ENCODE data around the gene RFXAP.

The RFXAP gene

GRCh38 chr13:36818804-36819738, at the start of gene RFXAP:
RFXAP (plus strand) TSS chr13:36819222; CDS start chr13:36819358, 136 bp downstream.
- TF ChIP-seq CTCF (IDR thresholded peaks at IDR 0.05; ENCODE audit: low read depth, low read length, missing control alignments): no peak
- peak; percentile 70 for DNase-seq (ENCODE audit: low read depth)
- in situ Hi-C loops (cut with HindIII; ENCODE audit: low sequenced_read_pairs): no loop called here
- H3K4me3 ChIP-seq (ENCODE audit: low read depth, low read length): peak within 1 kb of the TSS; percentile 56

- no peak for DNase-seq (ENCODE audit: low read depth)
- in situ Hi-C loops (cut with HindIII; ENCODE audit: low sequenced_read_pairs): no loop called here
- no peak overlapping the region for H3K4me3 ChIP-seq (ENCODE audit: low read depth, low read length)
- no peak for TF ChIP-seq CTCF (IDR thresholded peaks at IDR 0.05; ENCODE audit: low read depth, low read length, missing control alignments)
These were observed 49.5 kb upstream of the RFXAP start for GRCh38 chr13:36769545-36769944.

GRCh38 chr13:36770741-36771140, 48.3 kb upstream of the RFXAP start:
- no peak for TF ChIP-seq CTCF (IDR thresholded peaks at IDR 0.05; ENCODE audit: low read depth, low read length, missing control alignments)
- no peak for DNase-seq (ENCODE audit: low read depth)
- in situ Hi-C loops (cut with HindIII; ENCODE audit: low sequenced_read_pairs): no loop called here
- H3K4me3 ChIP-seq (ENCODE audit: low read depth, low read length): no peak overlapping the region

- DNase-seq (ENCODE audit: low read depth): no peak
- in situ Hi-C loops (cut with HindIII; ENCODE audit: low sequenced_read_pairs): no loop called here
These were observed 46.2 kb upstream of the RFXAP start for GRCh38 chr13:36772853-36773252.

GRCh38 chr13:36774931-36775330, 44.1 kb upstream of the RFXAP start:
- TF ChIP-seq CTCF (IDR thresholded peaks at IDR 0.05; ENCODE audit: low read depth, low read length, missing control alignments): no peak
- DNase-seq (ENCODE audit: low read depth): no peak
- in situ Hi-C loops (cut with HindIII; ENCODE audit: low sequenced_read_pairs): no loop called here

More at GRCh38 chr13:36772853-36773252, 46.2 kb upstream of the RFXAP start:
- no peak overlapping the region for H3K4me3 ChIP-seq (ENCODE audit: low read depth, low read length)
- TF ChIP-seq CTCF (IDR thresholded peaks at IDR 0.05; ENCODE audit: low read depth, low read length, missing control alignments): no peak

GRCh38 chr13:36776175-36776574, 42.8 kb upstream of the RFXAP start:
- no peak for TF ChIP-seq CTCF (IDR thresholded peaks at IDR 0.05; ENCODE audit: low read depth, low read length, missing control alignments)
- H3K4me3 ChIP-seq (ENCODE audit: low read depth, low read length): no peak overlapping the region
- no peak for DNase-seq (ENCODE audit: low read depth)
- in situ Hi-C loops (cut with HindIII; ENCODE audit: low sequenced_read_pairs): no loop called here

More at GRCh38 chr13:36774931-36775330, 44.1 kb upstream of the RFXAP start:
- H3K4me3 ChIP-seq (ENCODE audit: low read depth, low read length): no peak overlapping the region
